Common myeloid progenitor, CD34-positive (primary cell): Measurements from ENCODE around the gene METTL16.

Experiments
- CTCF ChIA-PET: fragments of 350-600 bp; sonication (Branson Sonifier 250); formaldehyde crosslinking; loops from one replicate; lab custom pipeline; 2021; ENCODE audit warnings: antibody characterized with exemption; lab: Charles Lee
- POLR2A ChIA-PET: fragments of 350-600 bp; sonication (Branson Sonifier 250); formaldehyde crosslinking; loops from one replicate; lab custom pipeline; 2021; ENCODE audit warnings: antibody characterized with exemption; lab: Charles Lee
- DNase-seq, 3 donors: peaks; one replicate each; pipeline versions ENCODE4 v3.0.0 to v3.0.0-alpha.2; 2013
- H3K27ac ChIP-seq, 2 experiments: 1 replicate in 1 of 2; 2 replicates in 1 of 2; pipeline ENCODE4 v1.7.0; 2013; ENCODE audit warnings: inconsistent platforms in 2 of 2, low read length in 2 of 2, mild to moderate bottlenecking in 2 of 2, low read depth in 1 of 2, moderate library complexity in 1 of 2; ENCODE audit not compliant: severe bottlenecking in 2 of 2, insufficient read depth in 1 of 2, poor library complexity in 1 of 2
- H3K27me3 ChIP-seq, 5 experiments: replicated peaks in 2 of 5; 1 replicate in 3 of 5; 2 replicates in 2 of 5; pipeline versions ENCODE4 v1.6.1 to v1.7.0; 2013; ENCODE audit warnings: low read length in 4 of 5, mild to moderate bottlenecking in 2 of 5, moderate library complexity in 2 of 5, inconsistent platforms in 1 of 5; ENCODE audit not compliant: insufficient read depth in 5 of 5, control insufficient read depth in 4 of 5
- H3K36me3 ChIP-seq, 4 experiments: 1 replicate in 2 of 4; 2 replicates in 2 of 4; pipeline versions ENCODE4 v1.6.1 to v1.7.0; 2013; ENCODE audit warnings: low read length in 3 of 4, control low read depth in 1 of 4, mild to moderate bottlenecking in 1 of 4; ENCODE audit not compliant: control insufficient read depth in 4 of 4, insufficient read depth in 4 of 4
- H3K4me1 ChIP-seq, 4 experiments: 1 replicate in 3 of 4; 2 replicates in 1 of 4; pipeline versions ENCODE4 v1.6.1 to v1.7.1; 2013; ENCODE audit warnings: low read length in 3 of 4, mild to moderate bottlenecking in 3 of 4, control low read depth in 1 of 4, inconsistent platforms in 1 of 4, moderate library complexity in 1 of 4; ENCODE audit not compliant: control insufficient read depth in 4 of 4, insufficient read depth in 4 of 4; ENCODE audit errors: control extremely low read depth in 1 of 4
- H3K4me3 ChIP-seq, 7 experiments: 1 replicate in 4 of 7; 2 replicates in 3 of 7; pipeline versions ENCODE4 v1.5.1 to v1.7.0; 2013; ENCODE audit warnings: mild to moderate bottlenecking in 7 of 7, low read length in 6 of 7, moderate library complexity in 6 of 7, inconsistent platforms in 2 of 7, low read depth in 2 of 7, control low read depth in 1 of 7; ENCODE audit not compliant: insufficient read depth in 4 of 7, control insufficient read depth in 1 of 7; ENCODE audit errors: extremely low read depth in 1 of 7
- H3K9me3 ChIP-seq, 5 experiments: 1 replicate in 4 of 5; 2 replicates in 1 of 5; pipeline versions ENCODE4 v1.6.1 to v1.7.1; 2013; ENCODE audit warnings: low read length in 4 of 5, mild to moderate bottlenecking in 2 of 5, inconsistent platforms in 1 of 5, low read depth in 1 of 5, moderate library complexity in 1 of 5; ENCODE audit not compliant: control insufficient read depth in 4 of 5, insufficient read depth in 2 of 5; ENCODE audit errors: control extremely low read depth in 1 of 5
- WGBS: methylation state at CpG from one replicate; pipeline ENCODE4 v1.1.5; 2013; ENCODE audit not compliant: insufficient coverage; 5-methylcytosine and 5-hydroxymethylcytosine counted together

METTL16 gene

GRCh38 chr17:2435862-2436261, 75.8 kb downstream of the METTL16 start:
- Histone ChIP-seq H3K36me3 (peaks cover 13 to 57% (median 45%) of the 10 kb centered on the region in 4 experiments), H3K27ac (peak overlapping the region in 1 of 2 experiments; percentile 34), H3K4me1 (peaks cover 0 to 8% (median 0%) of the 10 kb centered on the region in 4 experiments), H3K4me3 (no peak overlapping the region), H3K27me3 (no peaks in the 10 kb centered on the region), H3K9me3 (no peaks in the 10 kb centered on the region)
- ChIA-PET CTCF (interaction anchor here (0.9 to 2.0 kb wide), 3 partner anchors 20 to 54 kb away, joined by 3 to 5 read pairs (median 4); no protein-coding TSS in a partner anchor), POLR2A (no interaction called here)
- peak in 1 of 3 donors; percentile 31 for DNase-seq
- 95% methylated on average over 8 of the region's 9 CpGs for WGBS

- H3K27me3 ChIP-seq = no peaks in the 10 kb centered on the region
- peaks cover 0 to 8% (median 0%) of the 10 kb centered on the region in 4 experiments for H3K4me1 ChIP-seq
- H3K4me3 ChIP-seq = peak overlapping the region in 1 of 7 experiments; percentile 31
- 83% methylated on average over 3 of the region's 9 CpGs for WGBS
- peak overlapping the region in 1 of 2 experiments; percentile 36 for H3K27ac ChIP-seq
- POLR2A ChIA-PET = no interaction called here
- H3K36me3 ChIP-seq = peaks cover 13 to 57% (median 45%) of the 10 kb centered on the region in 4 experiments
- peak in 2 of 3 donors; percentile 21 to 33 for DNase-seq
- H3K9me3 ChIP-seq = no peaks in the 10 kb centered on the region
- CTCF ChIA-PET = interaction anchor here (1.5 to 2.3 kb wide), 3 partner anchors 17 to 52 kb away, joined by 5 to 12 read pairs (median 6); no protein-coding TSS in a partner anchor
Measured at GRCh38 chr17:2435181-2435741, 76.4 kb downstream of the METTL16 start.

DNA sequence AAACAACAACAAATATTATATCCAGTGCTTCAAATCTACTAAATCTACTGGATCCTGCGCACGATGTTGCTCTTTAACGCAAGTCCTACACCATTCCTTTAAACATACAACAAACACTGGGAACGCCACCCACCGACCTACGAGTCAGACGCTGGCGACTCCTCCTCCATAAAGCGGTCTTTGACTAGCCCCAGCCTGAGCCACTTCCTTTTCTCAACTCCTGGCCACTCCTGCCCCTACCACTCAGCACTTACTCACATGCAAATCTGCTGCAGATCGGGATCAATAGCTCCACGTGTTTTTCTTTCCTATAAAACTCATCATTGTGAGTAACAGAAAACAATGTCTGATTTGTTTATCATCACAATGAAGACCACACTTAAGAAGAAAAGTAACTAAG, 78.0 kb downstream of the METTL16 start:
- no peaks in the 10 kb centered on the region for H3K9me3 ChIP-seq
- peaks cover 9 to 49% (median 40%) of the 10 kb centered on the region in 4 experiments for H3K36me3 ChIP-seq
- no peak for DNase-seq
- peaks cover 0 to 8% (median 0%) of the 10 kb centered on the region in 4 experiments for H3K4me1 ChIP-seq
- ChIA-PET CTCF (interaction anchor here (1.5 to 2.3 kb wide), 2 partner anchors 15 to 51 kb away, joined by 6 to 12 read pairs; no protein-coding TSS in a partner anchor), POLR2A (no interaction called here)
- H3K4me3 ChIP-seq = no peak overlapping the region
- H3K27me3 ChIP-seq = no peaks in the 10 kb centered on the region
- 94% methylated on average over 9 of the region's 11 CpGs for WGBS
- H3K27ac ChIP-seq = no peak overlapping the region

DNA sequence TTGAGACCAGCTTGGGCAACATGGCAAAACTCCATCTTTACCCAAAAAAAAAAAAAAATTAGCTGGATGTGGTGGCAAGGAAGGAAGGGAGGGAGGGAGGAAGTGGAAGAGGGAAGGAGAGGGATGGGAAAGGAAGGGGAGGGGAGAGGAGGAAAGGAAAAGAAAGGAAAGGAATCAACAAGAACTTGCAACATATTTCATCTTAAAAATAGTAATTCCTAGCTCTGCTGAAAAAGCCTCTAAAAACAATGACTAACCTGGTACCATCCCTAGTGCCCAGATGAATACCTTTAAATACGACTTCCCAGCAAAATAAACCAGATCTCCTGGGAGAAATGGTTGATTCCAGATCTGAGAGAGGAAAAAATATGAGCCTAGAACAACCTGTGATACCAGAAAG, 83.8 kb downstream of the METTL16 start:
- Histone ChIP-seq H3K4me3 (no peak overlapping the region), H3K36me3 (peaks cover 2 to 11% (median 9%) of the 10 kb centered on the region in 4 experiments), H3K27me3 (no peaks in the 10 kb centered on the region), H3K27ac (no peak overlapping the region), H3K9me3 (no peaks in the 10 kb centered on the region), H3K4me1 (no peaks in the 10 kb centered on the region)
- WGBS = no CpG with 5 or more reads among the region's 1 CpG
- DNase-seq = no peak
- ChIA-PET POLR2A (no interaction called here), CTCF (interaction anchor here (1.0 to 1.3 kb wide), 2 partner anchors 12 to 46 kb away, joined by 4 to 6 read pairs; no protein-coding TSS in a partner anchor)

GRCh38 chr17:2427215-2427614, 84.5 kb downstream of the METTL16 start:
- no peak overlapping the region for H3K4me3 ChIP-seq

GRCh38 chr17:2423271-2423670, 88.4 kb downstream of the METTL16 start:
- WGBS = 100% methylated on average over 4 of the region's 6 CpGs
- CTCF ChIA-PET = interaction anchor here (0.6 to 11.4 kb wide), 2 partner anchors 38 to 231 kb away, joined by 3 to 311 read pairs; no protein-coding TSS in a partner anchor

More at GRCh38 chr17:2427215-2427614, 84.5 kb downstream of the METTL16 start:
- Histone ChIP-seq H3K27me3 (no peaks in the 10 kb centered on the region), H3K36me3 (peaks cover 2 to 9% (median 6%) of the 10 kb centered on the region in 4 experiments), H3K4me1 (no peaks in the 10 kb centered on the region), H3K27ac (no peak overlapping the region), H3K9me3 (no peaks in the 10 kb centered on the region)
- POLR2A ChIA-PET = no interaction called here
- 100% methylated on average over 2 of the region's 2 CpGs for WGBS
- DNase-seq = no peak
- CTCF ChIA-PET = interaction anchor here (1.0 to 1.3 kb wide), 2 partner anchors 11 to 45 kb away, joined by 4 to 6 read pairs; no protein-coding TSS in a partner anchor

More at GRCh38 chr17:2423271-2423670, 88.4 kb downstream of the METTL16 start:
- no peaks in the 10 kb centered on the region for H3K4me1 ChIP-seq
- no peak for DNase-seq
- no peaks in the 10 kb centered on the region for H3K27me3 ChIP-seq
- POLR2A ChIA-PET = no interaction called here
- peaks cover 0 to 38% (median 29%) of the 10 kb centered on the region in 4 experiments for H3K36me3 ChIP-seq
- H3K27ac ChIP-seq = no peak overlapping the region
- no peaks in the 10 kb centered on the region for H3K9me3 ChIP-seq
- no peak overlapping the region for H3K4me3 ChIP-seq
